Tibial nerve (tissue), 3 donors: ENCODE measurements around the gene USP16.

Source experiments
- POLR2A ChIP-seq, 2 donors: fragments of 450-650 bp; IDR thresholded peaks; one replicate each; pipeline ENCODE4 v1.6.1; 2017; ENCODE audit warnings: antibody characterized with exemption in 2 of 2, mild to moderate bottlenecking in 2 of 2, moderate library complexity in 2 of 2
- TF ChIP-seq, protein P1 (sequence below), 5 experiments: fragments of 200-600 bp in 3 of 5; fragments of 450-650 bp in 2 of 5; sonication (generic) in 3 of 5; IDR thresholded peaks; one replicate each; pipeline ENCODE4 v1.5.1; 2016 to 2019; ENCODE audit warnings: antibody characterized with exemption in 5 of 5, mild to moderate bottlenecking in 3 of 5, moderate library complexity in 2 of 5

GRCh38 chr21:29033871-29034270, 9.4 kb downstream of the USP16 start:
- TF ChIP-seq POLR2A (IDR thresholded peaks at IDR 0.05), result no peak
- TF ChIP-seq, protein P1, sequence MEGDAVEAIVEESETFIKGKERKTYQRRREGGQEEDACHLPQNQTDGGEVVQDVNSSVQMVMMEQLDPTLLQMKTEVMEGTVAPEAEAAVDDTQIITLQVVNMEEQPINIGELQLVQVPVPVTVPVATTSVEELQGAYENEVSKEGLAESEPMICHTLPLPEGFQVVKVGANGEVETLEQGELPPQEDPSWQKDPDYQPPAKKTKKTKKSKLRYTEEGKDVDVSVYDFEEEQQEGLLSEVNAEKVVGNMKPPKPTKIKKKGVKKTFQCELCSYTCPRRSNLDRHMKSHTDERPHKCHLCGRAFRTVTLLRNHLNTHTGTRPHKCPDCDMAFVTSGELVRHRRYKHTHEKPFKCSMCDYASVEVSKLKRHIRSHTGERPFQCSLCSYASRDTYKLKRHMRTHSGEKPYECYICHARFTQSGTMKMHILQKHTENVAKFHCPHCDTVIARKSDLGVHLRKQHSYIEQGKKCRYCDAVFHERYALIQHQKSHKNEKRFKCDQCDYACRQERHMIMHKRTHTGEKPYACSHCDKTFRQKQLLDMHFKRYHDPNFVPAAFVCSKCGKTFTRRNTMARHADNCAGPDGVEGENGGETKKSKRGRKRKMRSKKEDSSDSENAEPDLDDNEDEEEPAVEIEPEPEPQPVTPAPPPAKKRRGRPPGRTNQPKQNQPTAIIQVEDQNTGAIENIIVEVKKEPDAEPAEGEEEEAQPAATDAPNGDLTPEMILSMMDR (IDR thresholded peaks at IDR 0.05), result no peak
